Fibroblast of skin of right quadriceps (primary cell): ENCODE measurements around the gene LMF1.
A peak's percentile ranks its signal among the peaks of the same experiment; 100 is the strongest.

Experiments
- DNase-seq: peaks from one replicate; pipeline ENCODE4 v3.0.0-alpha.2; 2013

Gene LMF1

DNA sequence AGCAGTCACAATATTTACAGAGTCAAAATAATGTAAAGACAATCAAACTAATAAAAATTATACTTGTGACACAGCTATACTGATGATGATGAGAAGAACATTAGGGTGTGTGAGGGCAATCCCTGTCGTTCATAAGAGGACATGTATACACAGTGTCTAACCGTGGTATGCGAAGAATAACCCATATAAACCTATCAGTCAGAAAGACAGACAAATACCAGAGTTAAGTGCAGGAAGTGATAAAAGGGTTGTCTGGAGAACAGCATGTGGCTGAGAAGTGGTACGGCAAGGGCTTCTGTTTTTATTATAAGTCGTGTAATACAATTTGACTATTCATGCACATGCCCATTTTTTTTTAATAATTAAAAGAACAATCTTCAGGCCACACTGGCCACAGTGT lies 46.7 kb downstream of the LMF1 start:
- DNase-seq: no peak

DNA sequence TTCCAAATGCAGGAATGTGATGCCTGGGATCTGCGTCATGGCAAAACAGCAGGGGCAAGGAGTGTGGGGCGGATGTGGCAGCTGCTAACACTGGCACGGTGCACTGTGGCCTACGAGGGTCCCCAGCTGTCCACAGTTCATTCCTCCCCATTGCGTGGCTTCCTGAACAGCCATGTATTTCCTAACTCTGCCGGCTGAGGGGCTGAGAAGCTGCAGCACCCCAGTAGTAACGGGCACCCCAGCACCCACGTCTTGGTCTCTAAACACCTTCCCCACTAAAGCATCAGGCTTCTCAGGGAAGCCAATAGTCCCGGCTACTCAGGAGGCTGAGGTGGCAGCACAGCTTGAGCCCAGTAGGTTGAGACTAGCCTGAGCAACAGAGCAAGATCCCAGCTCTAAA lies 47.6 kb downstream of the LMF1 start:
- no peak for DNase-seq

DNA sequence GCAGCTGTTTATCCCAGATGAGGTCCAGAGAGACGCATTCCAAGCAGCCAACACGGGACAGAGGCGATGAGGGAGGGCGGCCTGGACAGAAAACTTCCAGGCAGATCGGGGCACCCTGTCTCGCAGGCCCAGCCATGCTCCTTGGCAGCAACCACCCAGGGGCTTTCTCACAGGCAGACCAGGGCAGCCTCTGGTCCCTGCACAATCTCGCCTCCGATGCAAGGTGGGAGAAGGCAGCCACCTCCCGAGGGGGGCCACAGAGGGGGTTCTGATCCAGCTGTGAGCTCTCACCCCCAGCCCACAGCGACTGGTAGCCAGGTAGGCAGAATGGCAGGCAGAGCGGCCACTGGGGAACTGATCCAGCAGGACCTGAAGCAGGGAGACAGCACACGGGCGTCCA lies 48.7 kb downstream of the LMF1 start:
- no peak for DNase-seq

DNA sequence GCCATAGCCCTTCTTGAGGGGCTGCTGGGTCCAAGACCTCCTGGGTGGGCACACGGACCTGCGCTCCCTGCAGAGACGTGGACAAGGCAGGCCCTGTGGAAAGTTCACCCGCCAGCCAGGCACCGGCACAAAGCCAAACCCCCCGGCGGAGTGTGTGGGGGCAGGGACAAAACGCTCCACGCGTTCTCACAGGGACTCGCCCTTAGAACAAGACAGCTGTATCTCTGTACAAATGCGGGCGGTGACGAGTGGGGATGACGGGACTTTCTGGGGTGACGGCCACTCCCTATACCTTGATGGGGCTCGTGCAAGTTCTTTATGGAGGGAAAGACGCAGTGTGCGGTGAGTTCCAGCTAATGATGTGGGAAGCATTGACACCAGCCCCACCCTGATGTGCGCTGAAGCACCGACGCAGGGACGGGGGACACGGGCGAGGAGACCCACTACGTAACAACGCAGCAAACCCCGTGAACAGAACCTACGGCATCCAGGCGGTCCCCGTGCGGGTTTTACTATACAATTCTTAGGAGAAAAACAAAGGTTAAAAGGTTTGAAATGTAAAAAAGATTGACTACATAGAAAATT lies 49.4 kb downstream of the LMF1 start:
- no peak for DNase-seq

DNA sequence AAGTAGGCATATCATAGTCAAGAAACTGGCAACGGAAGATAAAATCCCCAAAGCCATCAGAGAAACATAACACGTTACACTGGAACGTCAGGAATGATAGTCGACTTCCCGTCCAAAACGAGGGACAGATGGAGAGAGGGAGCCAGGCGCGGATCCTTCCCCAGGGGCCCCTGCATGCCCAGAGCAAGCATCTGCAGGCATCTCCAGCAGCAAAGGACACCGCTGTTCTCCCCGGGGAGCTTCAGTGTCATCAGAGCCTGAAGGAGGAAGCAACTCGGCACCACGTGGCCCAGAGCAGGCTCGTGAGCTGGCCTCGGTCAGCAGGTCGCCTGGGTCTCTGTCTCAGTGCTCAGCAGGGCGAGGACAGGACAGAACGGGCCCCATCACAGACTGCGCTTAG lies 50.1 kb downstream of the LMF1 start:
- peak; percentile 86 for DNase-seq

DNA sequence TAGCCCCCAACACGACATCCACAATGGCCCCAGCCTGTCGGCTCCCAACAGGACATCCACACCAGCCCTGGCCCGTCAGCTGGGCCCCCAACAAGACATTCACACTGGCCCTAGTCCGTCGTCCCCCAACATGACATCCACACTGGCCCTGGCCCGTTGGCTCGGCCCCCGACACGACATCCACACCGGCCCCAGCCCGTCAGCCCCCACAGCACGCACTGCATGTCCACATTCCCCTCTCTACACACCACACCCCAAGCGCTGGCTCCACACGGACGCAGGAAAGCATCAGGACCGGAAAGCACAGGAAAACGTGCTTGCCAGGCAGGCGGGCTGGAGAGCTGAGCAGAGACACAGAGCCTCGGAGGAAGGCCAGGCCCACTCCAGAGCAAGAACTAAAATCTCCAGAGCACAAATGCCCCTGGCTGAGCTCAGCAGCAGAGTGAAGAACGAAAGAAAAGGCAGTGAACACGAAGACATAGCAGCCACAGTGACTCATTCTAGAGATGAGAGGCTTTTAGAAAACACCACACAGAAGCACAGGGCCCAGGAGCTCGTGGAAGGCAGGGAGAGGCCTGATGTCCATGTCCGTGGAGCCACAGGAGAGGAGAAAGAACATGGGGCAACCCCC lies 50.6 kb downstream of the LMF1 start:
- peak; percentile 79 for DNase-seq

DNA sequence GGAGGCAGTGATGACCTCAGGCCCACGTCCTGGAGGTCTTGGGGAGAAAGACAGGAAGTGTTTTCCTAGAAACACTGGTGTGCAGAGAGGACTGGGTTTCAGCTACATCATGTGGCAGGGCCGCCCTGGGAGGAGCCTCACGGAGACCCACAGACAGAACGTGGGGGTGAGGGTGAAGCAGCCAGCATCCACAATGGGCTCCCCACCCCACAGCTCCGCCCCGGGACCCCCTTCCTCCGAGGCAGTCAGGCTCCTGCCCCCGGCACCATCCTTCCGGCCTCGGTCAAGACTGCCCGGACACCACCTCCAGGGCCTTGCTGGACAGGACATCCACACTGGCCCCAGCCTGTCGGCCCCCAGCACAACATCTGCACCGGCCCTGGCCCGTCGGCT lies 51.1 kb downstream of the LMF1 start:
- DNase-seq: no peak

DNA sequence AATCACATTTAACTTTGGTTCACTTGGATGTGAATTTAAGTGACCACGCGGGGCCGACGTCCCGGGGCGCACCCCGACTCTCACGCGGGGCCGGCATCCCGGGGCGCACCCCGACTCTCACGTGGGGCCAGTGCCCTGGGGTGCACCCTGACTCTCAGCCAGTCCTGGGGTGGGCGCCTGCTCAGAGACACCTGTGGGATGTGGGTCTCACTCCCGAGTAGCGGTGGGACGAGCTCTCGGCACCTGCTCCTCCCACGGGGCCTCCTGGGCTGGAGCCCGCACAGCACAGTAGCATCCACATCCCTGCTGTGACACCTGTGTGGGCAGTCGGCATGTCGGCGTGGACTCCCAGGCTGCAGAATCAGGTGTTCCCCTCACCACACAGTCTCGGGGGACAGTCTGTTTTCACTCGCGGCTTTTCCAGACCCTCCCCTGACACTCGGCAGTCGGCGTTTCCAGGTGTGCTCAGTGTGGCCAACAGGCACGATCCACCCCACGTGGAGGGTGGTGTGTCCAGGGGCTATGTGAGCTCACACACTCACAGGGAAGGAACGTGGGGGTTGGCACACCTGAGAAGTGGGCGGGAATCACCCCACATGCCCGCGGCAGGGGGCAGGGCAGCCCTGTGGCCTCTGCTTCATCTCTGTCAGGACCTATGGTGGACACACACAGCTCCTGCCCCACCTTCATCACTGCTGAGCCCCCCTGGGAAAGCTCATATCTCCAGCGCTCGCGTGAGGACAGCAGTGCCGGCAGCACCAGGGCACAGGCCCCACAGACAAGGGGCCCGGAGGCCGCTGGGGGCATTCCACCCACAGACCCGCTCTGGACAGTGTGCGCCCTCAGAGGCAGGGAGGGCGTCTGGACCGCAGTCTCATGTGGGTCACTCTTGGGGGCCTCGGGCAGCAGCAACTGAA lies 51.8 kb downstream of the LMF1 start:
- no peak for DNase-seq

DNA sequence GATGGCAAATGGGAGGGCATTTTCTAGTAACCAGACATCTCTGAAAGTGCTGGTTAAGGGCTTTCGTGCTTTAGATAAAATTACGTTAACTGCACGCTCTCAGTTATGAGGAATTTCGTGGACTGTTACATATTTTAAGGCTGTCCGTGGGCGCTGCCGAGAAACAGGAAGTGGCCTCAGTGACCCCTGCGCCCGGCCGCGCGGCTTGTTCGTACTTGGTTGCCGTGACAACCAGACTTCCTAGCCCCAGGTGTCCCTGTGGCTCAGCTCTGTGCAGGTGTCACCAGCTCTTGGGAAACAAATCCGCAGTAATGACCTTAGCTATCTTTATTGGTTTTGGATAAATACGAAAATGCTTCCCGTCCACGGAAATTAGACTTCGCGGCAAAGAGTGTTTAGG lies 52.7 kb downstream of the LMF1 start:
- DNase-seq: no peak

DNA sequence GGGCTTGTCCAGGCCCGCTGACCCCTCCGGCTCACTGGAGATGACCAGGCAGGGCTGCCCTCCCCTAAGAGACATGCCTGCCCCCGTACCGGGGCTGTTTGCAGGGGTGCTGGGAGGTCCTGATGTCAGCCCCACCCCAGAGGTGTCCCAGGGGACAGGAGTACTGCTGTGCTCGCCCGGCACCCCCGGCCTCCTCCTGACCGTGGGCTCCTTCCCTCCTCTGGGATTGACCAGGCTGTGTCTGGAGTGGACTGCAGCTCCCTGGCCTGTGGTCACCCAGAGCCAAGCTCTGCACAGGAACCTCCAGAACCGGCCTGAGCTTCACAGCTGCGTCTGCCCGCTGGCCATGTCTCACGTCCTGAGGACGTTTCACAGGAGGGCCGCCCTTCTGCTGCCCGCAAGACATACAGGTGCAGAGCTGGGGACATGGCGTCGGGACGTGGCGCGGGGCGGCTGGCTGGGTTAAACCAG lies 53.2 kb downstream of the LMF1 start:
- no peak for DNase-seq

DNA sequence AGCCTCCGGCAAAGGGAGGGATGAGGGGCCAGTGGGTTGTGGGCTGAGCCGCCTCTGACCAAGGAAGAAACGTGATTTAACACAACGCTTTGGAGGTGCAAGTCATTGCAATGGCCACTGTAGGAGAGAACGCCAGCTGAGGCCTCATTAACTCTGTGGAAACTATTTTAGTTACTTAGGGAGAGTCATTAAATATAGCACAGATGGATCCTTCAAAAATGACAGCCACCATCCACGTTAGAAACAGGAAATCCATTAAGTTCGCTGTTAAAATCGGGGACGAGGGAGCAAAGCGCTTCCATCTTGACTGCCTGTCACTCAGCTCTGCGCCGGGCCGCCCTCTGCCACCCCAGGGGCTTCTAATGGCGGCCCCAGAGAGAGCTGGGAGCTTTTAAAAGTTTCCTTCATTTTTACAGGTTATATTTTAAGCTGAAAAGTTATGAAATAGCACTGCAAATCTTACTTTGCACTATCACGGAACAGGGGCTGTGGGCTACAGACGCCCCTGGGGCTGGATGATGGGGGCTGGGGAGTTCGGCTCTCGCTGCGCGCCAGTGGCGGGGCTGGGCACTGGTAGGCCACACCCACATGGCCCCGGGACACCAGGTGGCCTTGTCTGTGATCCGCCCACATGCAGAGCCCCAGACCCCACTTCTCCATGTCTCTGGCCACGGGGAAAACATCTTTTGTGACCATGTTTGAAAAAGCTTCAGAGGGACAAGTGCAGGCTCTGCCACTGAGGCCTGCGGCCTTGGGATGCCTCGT lies 54.6 kb downstream of the LMF1 start:
- DNase-seq: no peak

DNA sequence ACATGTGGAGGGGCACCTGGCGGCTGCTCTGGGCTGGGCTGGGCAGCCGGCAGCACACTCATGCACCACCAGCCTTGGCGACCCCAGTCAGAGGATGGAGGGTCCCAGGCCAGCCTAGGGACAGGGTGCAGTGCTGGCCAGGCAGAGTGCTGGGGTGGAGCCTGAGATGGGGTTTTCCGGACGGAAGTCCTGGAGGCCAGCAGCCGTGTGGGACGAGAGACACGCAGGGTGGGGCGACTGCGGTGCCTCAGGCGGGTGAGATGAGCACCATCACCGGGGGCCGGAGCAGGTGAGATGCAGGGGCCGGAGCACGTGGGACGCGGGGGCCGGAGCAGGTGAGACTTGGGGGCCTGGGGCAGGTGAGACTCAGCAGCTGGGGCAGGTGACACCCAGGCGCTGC lies 55.2 kb downstream of the LMF1 start:
- no peak for DNase-seq

DNA sequence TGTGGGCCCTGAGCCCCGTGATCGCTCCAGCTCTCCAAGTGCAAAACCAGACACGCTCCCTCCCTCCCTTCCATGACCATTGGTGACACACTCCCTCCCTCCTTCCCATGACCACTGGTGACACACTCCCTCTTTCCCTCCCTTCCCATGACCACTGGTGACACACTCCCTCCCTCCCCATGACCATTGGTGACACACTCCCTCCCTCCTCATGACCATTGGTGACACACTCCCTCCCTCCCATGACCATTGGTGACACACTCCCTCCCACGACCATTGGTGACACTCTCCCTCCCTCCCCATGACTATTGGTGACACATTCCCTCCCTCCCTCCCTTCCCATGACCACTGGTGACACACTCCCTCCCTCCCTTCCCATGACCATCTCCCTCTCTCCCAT lies 56.3 kb downstream of the LMF1 start:
- peak; percentile 15 for DNase-seq

DNA sequence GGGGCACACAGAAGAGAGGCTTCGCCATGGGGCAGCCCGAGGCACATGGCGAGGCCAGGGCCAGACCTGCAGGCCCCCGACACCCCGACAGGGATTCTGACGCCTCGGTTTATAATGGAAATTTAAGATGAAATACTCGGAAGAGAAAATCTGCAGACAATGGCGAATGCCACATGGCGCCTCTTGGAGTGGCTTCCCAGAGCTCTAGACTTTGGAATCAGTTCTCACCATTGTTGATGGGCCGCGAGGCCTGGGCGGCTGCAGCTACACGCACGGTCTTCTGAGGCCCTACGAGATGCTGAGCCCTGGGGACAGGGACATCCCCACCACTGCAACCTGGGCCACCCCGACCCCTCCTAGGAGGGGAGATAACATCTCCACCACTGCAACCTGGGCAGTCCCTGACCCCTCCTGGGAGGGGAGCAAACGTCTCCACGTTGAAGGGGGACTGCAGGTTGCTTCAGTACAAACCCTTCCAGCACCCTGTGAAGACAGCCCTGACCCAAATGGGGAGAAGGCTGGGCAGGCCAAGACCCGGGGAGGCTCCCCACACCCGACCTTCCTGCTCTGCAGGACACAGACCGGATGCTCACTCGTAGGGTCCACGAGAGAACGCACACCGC lies 56.9 kb downstream of the LMF1 start:
- DNase-seq: no peak

DNA sequence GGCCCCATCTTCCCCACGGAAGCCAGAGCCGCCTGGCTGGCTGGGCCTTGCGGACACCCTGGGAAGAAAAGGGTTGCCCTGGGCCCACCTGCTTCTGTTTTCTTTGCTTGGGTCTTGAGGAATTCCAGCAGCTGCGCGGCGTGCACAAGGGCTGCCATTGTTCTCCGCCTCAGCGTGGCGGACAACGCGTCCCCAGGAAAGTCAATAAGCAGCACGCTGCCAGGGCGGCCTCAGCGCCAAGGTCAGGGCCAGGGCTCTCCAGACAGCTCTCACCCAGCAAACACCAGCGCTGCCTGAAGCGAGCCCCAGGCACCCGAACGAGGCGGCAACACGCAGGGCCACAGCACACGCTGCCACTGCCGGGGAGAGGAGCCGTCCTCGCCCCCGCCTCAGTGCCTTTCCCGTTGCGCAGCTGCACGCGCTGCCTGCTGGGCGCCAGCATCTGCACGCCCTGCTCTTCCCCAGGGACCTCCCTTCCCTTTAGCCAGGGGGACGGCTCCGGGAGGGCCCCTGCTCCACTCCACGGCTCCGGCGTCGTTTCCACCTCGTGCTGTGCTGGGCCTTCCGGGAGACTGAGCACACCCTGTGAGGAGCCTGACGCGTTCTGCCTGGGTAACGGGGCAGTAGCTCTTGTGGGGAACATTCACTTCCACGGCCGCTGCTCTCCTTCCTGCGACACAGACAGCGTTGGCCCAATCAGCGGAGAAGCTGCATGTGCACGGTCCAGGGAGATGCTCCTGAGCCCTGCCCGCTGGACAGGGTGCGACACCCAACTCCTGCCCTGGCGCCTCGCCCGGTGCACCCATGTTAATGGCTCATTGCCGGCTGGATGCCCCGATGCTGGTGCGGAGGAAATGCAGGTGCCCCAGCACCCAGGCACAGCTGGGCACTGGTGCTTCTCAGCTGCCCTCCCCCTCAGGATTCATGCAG lies 57.8 kb downstream of the LMF1 start:
- no peak for DNase-seq

DNA sequence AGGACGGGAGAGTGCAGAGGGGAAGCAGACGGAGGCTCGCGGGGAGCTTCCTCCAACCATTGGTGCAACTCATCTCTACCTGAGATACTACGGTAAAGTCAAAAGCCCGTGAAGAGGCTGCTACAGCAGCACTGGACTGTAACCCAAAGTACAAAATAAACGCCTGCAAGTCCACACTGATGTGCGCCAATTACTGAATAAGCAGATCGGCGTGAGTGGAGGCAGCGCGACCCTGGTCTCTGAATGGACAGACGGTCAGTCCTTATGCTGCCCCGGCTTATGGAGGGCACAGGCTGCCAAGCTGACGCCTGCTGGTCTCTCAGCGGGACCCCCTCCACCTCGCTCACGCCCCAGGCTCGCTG lies 58.5 kb downstream of the LMF1 start:
- DNase-seq: no peak

DNA sequence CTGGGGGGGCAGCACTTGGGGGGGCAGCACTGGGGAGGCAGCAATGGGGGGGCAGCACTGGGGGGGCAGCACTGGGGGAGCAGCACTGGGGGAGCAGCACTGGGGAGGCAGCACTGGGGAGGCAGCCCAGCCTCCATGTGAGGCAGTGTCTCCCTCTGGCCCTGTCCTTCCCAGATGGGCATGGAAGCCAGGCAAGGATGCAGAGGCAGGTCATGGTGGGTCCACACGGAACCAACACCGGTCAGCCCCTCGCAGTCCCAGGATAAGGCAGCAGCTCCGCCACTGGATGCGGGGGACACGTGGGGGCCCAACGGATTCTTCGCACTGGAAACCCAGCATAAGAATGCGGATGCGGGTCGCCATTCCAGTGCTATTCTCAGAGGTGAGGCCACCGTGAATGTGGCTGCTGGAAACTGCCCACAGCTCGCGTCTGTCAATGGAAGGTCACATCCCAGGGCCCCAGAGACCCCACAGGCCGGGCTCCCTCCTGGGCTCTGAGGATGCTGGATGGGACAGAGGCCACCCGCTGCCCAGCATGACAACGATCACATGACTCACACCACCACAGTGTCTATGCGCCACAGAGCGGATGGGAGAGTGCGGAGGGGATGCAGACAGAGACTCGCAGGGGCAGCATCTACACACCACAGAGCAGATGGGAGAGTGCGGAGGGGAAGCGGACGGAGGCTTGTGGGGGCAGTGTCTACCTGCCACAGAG lies 59.0 kb downstream of the LMF1 start:
- DNase-seq: no peak

DNA sequence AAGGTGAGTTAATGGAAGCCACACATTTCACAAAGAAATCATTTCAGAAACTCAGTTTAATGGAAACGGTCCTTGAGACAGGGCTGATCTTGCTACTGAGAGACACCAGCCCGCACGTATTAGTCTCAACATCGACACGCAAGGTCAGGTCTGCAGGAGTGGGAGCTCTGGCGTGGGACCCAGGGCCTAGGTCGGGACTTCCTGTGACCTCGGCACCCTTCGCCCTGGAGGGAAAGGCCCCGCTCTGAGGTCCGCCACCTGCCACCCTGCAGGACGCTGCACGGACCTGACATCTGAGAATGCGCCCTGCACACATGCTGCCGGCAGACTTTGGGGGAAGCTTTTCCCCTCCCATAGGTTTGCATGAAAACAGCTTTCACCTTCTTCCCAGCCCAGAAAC lies 59.7 kb downstream of the LMF1 start:
- DNase-seq: no peak

DNA sequence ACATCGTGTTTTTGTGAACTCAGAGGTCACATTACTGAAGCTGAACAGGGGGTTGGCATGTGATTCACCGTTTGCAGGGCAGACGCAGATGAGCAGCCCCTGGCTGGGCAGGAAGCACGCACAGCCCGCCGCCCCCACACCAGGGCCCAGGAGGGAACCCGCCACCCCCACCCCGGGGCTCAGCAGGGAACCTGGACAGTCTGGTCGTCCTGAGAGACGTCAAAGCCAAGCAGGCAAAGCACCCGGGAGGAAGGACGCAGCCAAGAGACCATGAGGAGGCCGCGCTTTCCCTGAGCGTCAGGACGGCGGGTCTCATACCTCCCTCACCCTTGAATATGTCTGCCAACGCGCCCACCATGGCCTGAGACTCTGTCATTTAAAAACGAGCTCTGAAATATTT lies 60.6 kb downstream of the LMF1 start:
- DNase-seq: no peak

DNA sequence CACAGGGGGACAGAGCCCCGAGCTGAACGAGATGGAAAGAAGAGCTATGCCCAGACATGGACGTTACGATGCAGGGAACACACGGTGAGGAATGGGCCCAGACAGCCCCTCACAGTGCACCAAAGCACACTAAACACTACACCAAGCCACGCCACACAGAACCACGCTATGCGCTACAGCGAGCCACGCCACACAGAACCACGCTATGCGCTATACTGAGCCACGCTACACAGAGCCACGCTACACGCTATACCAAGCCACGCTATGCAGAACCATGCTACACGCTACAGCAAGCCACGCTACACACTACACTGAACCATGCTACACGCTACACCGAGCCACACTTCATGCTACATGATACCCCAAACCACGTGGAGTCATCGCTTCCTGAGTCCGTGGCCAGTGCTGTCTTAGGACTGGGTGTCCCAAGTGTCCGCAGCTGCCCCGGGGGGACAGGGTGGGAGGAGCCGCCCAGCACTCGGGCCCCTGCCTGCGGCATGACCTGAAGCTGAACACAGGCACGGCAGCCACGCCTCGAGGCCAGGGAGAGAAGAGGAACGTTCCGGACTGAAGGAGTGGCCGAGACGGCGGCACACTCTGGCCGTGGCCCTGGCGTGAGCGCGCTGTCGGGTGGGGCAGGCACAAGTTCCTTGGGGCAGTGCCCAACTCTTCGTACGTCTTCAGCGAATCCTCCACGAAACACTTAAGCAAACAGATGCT lies 61.3 kb downstream of the LMF1 start:
- no peak for DNase-seq
